HepG2 (cell line): Measurements from ENCODE around the gene PFN1. TPM values are rescaled to one million over a fixed set of nuclear protein-coding genes. Genes with fewer than 3 reads are reported as not detected.

ENCODE experiments used
- ATAC-seq: fragments of 200-7000 bp; cut with Tn5 transposase; 3 replicates; pipeline ENCODE4 v1.9.1; 2020; ENCODE audit warnings: mild to moderate bottlenecking, moderate library complexity
- BruUV-seq: library from RNA; stranded (reverse); fragments of 400-500 nt; replicated peaks from 2 replicates; lab custom pipeline; 2021; lab: Mats Ljungman, UMichigan
- CTCF ChIA-PET: fragments of 300-600 bp; formaldehyde crosslinking; extraction: SDS; loops from one replicate; lab custom pipeline; 2021; ENCODE audit warnings: low total read pairs, inconsistent platforms, low intra/inter-chr PET ratio; lab: Yijun Ruan, JAX
- POLR2A ChIA-PET: fragments of 350-600 bp; sonication (Branson Sonifier 250); formaldehyde crosslinking; loops from one replicate; lab custom pipeline; 2020; ENCODE audit warnings: antibody characterized with exemption, inconsistent platforms; lab: Yijun Ruan, JAX
- DNase-seq: peaks from one replicate; pipeline ENCODE4 v3.0.0-alpha.2; 2015; ENCODE audit warnings: low spot score
- FAIRE-seq: peaks from 3 replicates; lab custom pipeline; 2011; peaks lifted over from hg19 to GRCh38; lab: Jason Lieb, UNC
- H2AFZ ChIP-seq: one replicate; pipeline ENCODE4 v1.6.1; 2011; ENCODE audit warnings: low read length, inconsistent platforms
- H3K27ac ChIP-seq: fragments of 300-600 bp; 3 replicates; pipeline ENCODE4 v1.8.0; 2011; ENCODE audit warnings: mixed run types, mild to moderate bottlenecking, mixed read lengths, low read length, inconsistent platforms; ENCODE audit not compliant: insufficient read depth; ENCODE audit errors: extremely low read length
- H3K27me3 ChIP-seq, 2 experiments: fragments of 200-600 bp in 1 of 2; 2 replicates in 1 of 2; 3 replicates in 1 of 2; pipeline versions ENCODE4 v1.6.0 to v1.8.0; 2011; ENCODE audit warnings: low read length in 2 of 2, mild to moderate bottlenecking in 2 of 2, moderate library complexity in 2 of 2, inconsistent platforms in 1 of 2; ENCODE audit not compliant: insufficient read depth in 2 of 2, control insufficient read depth in 1 of 2
- H3K36me3 ChIP-seq, 2 experiments: fragments of 200-600 bp in 1 of 2; replicated peaks in 1 of 2; 2 replicates in 1 of 2; 3 replicates in 1 of 2; pipeline versions ENCODE4 v1.5.1 to v1.8.0; 2011; ENCODE audit warnings: low read length in 2 of 2, inconsistent platforms in 1 of 2; ENCODE audit not compliant: insufficient read depth in 2 of 2, control insufficient read depth in 1 of 2
- H3K4me1 ChIP-seq: 2 replicates; pipeline ENCODE4 v1.5.1; 2012; ENCODE audit warnings: low read length, inconsistent platforms; ENCODE audit not compliant: insufficient read depth
- H3K4me2 ChIP-seq: 2 replicates; pipeline ENCODE4 v1.6.0; 2011; ENCODE audit warnings: low read depth, low read length, inconsistent platforms
- H3K4me3 ChIP-seq, 3 experiments: fragments of 200-600 bp in 1 of 3; sonication (generic), shearing (Covaris generic) in 1 of 3; replicated peaks in 1 of 3; 2 replicates each; pipeline ENCODE4 v1.5.1; 2011 to 2016; ENCODE audit warnings: low read length in 3 of 3, inconsistent platforms in 2 of 3, low read depth in 2 of 3, mild to moderate bottlenecking in 2 of 3, control low read depth in 1 of 3, mixed read lengths in 1 of 3; ENCODE audit not compliant: insufficient read depth in 1 of 3
- H3K79me2 ChIP-seq: one replicate; pipeline ENCODE4 v1.6.1; 2011; ENCODE audit warnings: low read length, inconsistent platforms; ENCODE audit not compliant: insufficient read depth
- H3K9ac ChIP-seq: 2 replicates; pipeline ENCODE4 v1.6.0; 2011; ENCODE audit warnings: mild to moderate bottlenecking, low read depth, low read length, inconsistent platforms; ENCODE audit not compliant: insufficient read depth
- H3K9me3 ChIP-seq: 2 replicates; pipeline ENCODE4 v1.5.1; 2012; ENCODE audit warnings: mild to moderate bottlenecking, low read length
- H4K20me1 ChIP-seq: 2 replicates; pipeline ENCODE4 v1.6.0; 2011; ENCODE audit warnings: inconsistent platforms, mild to moderate bottlenecking, low read length, moderate library complexity; ENCODE audit not compliant: insufficient read depth
- HNF1B ChIP-seq: sonication (generic); formaldehyde crosslinking; IDR thresholded peaks from 2 replicates; pipeline ENCODE4 v1.5.1; 2020; ENCODE audit warnings: mild to moderate bottlenecking, moderate library complexity, missing genetic modification reagents
- KDM5A ChIP-seq: fragments of 200-600 bp; sonication (generic); IDR thresholded peaks from 2 replicates; pipeline ENCODE4 v1.7.0; 2018; ENCODE audit warnings: antibody characterized with exemption, mild to moderate bottlenecking, low read length, borderline replicate concordance
- POLR2AphosphoS5 ChIP-seq: IDR thresholded peaks from 2 replicates; pipeline ENCODE4 v1.6.1; 2012; ENCODE audit warnings: low read depth, low read length
- SRF ChIP-seq: IDR thresholded peaks from 2 replicates; pipeline ENCODE4 v1.6.1; 2011; ENCODE audit warnings: mild to moderate bottlenecking, low read depth, low read length, moderate library complexity
- ZMYM4 ChIP-seq: sonication (generic); formaldehyde crosslinking; IDR thresholded peaks from 2 replicates; pipeline ENCODE4 v1.8.1; 2023; ENCODE audit warnings: mild to moderate bottlenecking, missing genetic modification reagents
- ZNF143 ChIP-seq: sonication (generic); formaldehyde crosslinking; IDR thresholded peaks from 2 replicates; pipeline ENCODE4 v1.4.0; 2020; ENCODE audit warnings: missing genetic modification reagents
- ZNF678 ChIP-seq: sonication (generic); formaldehyde crosslinking; IDR thresholded peaks from 2 replicates; pipeline ENCODE4 v1.4.0; 2020; ENCODE audit warnings: mild to moderate bottlenecking, missing genetic modification reagents
- WGBS: methylation state at CpG from one replicate; pipeline ENCODE4 v1.1.6; 2017; ENCODE audit warnings: low lambda C conversion rate; 5-methylcytosine and 5-hydroxymethylcytosine counted together
- in situ Hi-C: cut with HindIII; loops from 2 replicates; pipeline ENCODE4 v1.10.0; 2017; ENCODE audit warnings: low pct_unique_long_range_greater_than_20kb; ENCODE audit not compliant: extremely low pct_ligation_motif_present
- intact Hi-C: fragments of 100-400 bp; cut with micrococcal nuclease; formaldehyde crosslinking; loops from one replicate; pipeline ENCODE4 v1.10.0; 2022; ENCODE audit not compliant: unreplicated experiment
- polyA plus RNA-seq, 8 experiments: library from polyadenylated mRNA; depleted of rRNA in 3 of 8; stranded (reverse) in 7 of 8; unstranded in 1 of 8; fragments of >200 nt; fragmentation: Illumina TruSeq in 4 of 8; extraction: Trizol in 4 of 8; gene quantifications; 2 replicates each; pipeline versions ENCODE4 v1.2.1 to v1.2.3, GENCODE V29; 2011 to 2016; ENCODE audit warnings: low read depth in 4 of 8, missing spikeins in 1 of 8, mixed read lengths in 1 of 8; ENCODE audit not compliant: insufficient read depth in 1 of 8
- total RNA-seq, 5 experiments: library from RNA; depleted of rRNA; stranded (reverse); fragments of >200 nt; fragmentation: Illumina TruSeq; extraction: Trizol; gene quantifications; 2 replicates each; pipeline ENCODE4 v1.2.3, GENCODE V29; 2016; ENCODE audit warnings: low read depth in 1 of 5
- TF ChIP-seq, protein P1 (sequence below): sonication (generic); formaldehyde crosslinking; IDR thresholded peaks from 2 replicates; pipeline ENCODE4 v1.4.0; 2020; ENCODE audit warnings: missing genetic modification reagents, borderline replicate concordance
- TF ChIP-seq, protein P2 (sequence below): sonication (generic); formaldehyde crosslinking; IDR thresholded peaks from 2 replicates; pipeline ENCODE4 v1.8.0; 2022; ENCODE audit warnings: low read depth, missing genetic modification reagents

PFN1 gene
- total and polyA plus RNA-seq, 2 of the 13 experiments (the other 11 are each of a cell fraction or from before 2014, with no cell fraction given) = 494 to 613 TPM

GRCh38 chr17:4947411-4948165 lies 742 bp downstream of the PFN1 start (continued):
- TF ChIP-seq ZNF143 = 0 out of 2 replicates have a peak, but pooled peaks have one; percentile 9

DNA sequence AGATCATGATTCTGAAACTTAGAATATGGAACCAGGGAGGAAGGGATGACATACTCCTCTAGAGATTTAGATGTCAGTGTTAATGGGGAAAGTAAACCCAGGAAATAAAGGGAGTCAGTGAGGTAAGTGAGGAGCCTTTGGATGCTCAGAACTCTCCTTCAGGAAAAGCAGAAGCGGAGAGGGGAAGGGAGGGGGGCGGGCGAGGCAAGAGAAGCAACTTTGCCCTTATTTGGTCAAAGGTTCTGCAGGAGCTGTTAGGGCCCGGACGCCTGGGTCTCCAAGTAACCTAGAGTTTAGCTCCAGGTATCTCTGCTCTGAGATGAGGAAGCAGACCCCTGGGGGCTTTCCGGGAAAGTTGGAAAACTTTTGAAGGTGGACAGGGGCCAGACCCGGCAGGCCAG lies 1.3 kb downstream of the PFN1 start:
- Histone ChIP-seq H3K27me3 (no peaks in the 10 kb centered on the region; a peak in 1 of 5 replicates), H3K4me1 (peaks cover 44% of the 10 kb centered on the region), H3K36me3 (peaks cover 18 to 37% of the 10 kb centered on the region in 2 experiments), H4K20me1 (peaks cover 33% of the 10 kb centered on the region), H3K79me2 (peaks cover 55% of the 10 kb centered on the region), H3K9ac (peak overlapping the region; percentile 74), H3K27ac (peak overlapping the region; percentile 54), H2AFZ (no peak overlapping the region), H3K9me3 (no peaks in the 10 kb centered on the region), H3K4me2 (peak overlapping the region; percentile 96), H3K4me3 (peak overlapping the region; percentile 90 to 100 (median 100))
- no TSS peak for BruUV-seq
- TF ChIP-seq, protein P1, sequence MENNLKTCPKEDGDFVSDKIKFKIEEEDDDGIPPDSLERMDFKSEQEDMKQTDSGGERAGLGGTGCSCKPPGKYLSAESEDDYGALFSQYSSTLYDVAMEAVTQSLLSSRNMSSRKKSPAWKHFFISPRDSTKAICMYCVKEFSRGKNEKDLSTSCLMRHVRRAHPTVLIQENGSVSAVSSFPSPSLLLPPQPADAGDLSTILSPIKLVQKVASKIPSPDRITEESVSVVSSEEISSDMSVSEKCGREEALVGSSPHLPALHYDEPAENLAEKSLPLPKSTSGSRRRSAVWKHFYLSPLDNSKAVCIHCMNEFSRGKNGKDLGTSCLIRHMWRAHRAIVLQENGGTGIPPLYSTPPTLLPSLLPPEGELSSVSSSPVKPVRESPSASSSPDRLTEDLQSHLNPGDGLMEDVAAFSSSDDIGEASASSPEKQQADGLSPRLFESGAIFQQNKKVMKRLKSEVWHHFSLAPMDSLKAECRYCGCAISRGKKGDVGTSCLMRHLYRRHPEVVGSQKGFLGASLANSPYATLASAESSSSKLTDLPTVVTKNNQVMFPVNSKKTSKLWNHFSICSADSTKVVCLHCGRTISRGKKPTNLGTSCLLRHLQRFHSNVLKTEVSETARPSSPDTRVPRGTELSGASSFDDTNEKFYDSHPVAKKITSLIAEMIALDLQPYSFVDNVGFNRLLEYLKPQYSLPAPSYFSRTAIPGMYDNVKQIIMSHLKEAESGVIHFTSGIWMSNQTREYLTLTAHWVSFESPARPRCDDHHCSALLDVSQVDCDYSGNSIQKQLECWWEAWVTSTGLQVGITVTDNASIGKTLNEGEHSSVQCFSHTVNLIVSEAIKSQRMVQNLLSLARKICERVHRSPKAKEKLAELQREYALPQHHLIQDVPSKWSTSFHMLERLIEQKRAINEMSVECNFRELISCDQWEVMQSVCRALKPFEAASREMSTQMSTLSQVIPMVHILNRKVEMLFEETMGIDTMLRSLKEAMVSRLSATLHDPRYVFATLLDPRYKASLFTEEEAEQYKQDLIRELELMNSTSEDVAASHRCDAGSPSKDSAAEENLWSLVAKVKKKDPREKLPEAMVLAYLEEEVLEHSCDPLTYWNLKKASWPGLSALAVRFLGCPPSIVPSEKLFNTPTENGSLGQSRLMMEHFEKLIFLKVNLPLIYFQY (CRISPR knock-in tag) = no peak
- TF ChIP-seq POLR2AphosphoS5 = peak; percentile 10; the same call in 1 of the 2 replicates
- peak; percentile 92 for TF ChIP-seq SRF
- 0 out of 2 replicates have a peak, but pooled peaks have one; percentile 1 for TF ChIP-seq KDM5A
- TF ChIP-seq, protein P2, sequence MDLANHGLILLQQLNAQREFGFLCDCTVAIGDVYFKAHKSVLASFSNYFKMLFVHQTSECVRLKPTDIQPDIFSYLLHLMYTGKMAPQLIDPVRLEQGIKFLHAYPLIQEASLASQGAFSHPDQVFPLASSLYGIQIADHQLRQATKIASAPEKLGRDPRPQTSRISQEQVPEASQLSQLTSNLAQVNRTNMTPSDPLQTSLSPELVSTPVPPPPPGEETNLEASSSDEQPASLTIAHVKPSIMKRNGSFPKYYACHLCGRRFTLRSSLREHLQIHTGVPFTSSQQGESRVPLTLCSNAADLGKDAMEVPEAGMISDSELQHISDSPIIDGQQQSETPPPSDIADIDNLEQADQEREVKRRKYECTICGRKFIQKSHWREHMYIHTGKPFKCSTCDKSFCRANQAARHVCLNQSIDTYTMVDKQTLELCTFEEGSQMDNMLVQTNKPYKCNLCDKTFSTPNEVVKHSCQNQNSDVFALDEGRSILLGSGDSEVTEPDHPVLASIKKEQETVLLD (CRISPR knock-in tag) = 0 out of 2 replicates have a peak, but pooled peaks have one; percentile 5
- TF ChIP-seq ZNF678 (CRISPR knock-in tag) = no peak
- 0 out of 2 replicates have a peak, but pooled peaks have one; percentile 26 for TF ChIP-seq ZMYM4 (CRISPR knock-in tag)
- TF ChIP-seq HNF1B (CRISPR knock-in tag) = 0 out of 2 replicates have a peak, but pooled peaks have one; percentile 8
- FAIRE-seq (no peak), ATAC-seq (no peak), DNase-seq (no peak)
- POLR2A ChIA-PET = interaction anchor here (0.9 to 10.0 kb wide), 7 partner anchors 8 to 53 kb away, joined by 3 to 273 read pairs (median 9); partner anchors contain the start of genes INCA1, KIF1C, RNF167 and SLC25A11
- intact Hi-C loops = no loop called here
- CTCF ChIA-PET = no interaction called here
- in situ Hi-C loops = no loop called here
- 3% methylated on average over 7 of the region's 7 CpGs for WGBS
